ENCODE results near the gene CLEC2L. TPM values are rescaled to one million over a fixed set of nuclear protein-coding genes. Genes with fewer than 3 reads are reported as not detected.
"Not testable (repeated sequence)": the region's sequence is repeated elsewhere in the genome, so short reads cannot be mapped to it uniquely, and the experiment has no call there.

CLEC2L gene
- total RNA-seq, 1 experiment from 2014 or later, result not detected

DNA sequence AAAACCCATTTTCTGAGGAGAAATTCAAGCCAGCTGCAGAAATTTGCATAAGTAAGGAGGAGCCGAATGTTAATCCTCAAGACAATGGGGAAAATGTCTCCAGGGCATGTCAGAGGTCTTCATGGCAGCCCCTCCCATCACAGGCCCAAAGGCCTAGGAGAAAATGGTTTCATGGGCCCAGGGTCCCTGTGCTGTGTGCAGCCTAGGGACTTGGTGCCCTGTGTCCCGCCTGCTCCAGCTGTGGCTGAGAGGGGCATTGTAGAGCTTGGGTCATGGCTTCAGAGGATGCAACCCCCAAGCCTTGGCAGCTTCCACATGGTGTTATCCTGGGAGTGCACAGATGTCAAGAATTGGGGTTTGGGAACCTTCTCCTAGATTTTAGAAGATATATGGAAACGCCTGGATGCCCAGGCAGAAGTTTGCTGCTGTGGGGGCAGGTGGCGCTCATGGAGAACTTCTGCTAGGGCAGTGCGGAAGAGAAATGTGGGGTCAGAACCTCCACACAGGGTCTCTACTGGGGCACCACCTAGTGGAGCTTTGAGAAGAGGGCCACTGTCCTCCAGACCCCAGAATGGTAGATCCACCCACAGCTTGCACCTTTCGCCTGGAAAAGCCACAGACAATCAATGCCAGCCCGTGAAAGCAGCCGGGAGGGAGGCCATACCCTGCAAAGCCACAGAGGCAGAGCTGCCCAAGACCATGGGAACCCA is 30.7 kb downstream of the CLEC2L start:
- DNase-seq (ENCODE audit: low read depth), result not testable (repeated sequence)

DNA sequence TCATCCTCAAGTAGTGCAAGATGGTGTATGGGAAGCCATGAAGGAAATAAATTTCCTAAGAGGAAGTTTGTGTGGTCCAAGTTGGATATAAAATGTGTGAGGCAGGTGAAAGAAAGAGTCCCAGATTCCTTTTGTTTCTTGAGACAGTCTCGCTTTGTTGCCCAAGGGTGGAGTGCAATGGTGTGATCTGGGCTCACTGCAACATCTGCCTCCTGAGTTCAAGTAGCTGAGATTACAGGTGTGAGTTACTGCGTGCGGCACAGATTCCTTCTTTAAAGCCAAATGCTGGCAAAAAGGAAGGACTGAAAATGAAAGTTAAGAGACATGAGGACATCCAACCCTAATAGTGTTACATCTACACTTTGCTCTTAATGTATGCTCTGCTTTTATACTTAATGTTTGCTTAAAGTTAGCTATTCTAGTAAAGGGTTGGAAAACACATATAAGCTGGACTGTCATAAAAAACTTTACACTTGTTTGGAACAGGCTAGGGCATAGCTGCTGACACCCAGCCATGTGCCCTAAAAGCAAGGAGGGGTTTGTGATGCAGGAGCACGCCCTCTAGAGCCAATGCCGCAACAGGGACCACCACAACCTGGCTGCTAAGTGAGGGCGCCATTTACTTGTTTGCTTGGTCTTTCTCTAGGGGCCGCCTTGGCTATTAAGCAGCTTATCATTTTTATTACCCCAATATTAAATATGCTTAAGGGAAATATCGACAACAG is 34.5 kb downstream of the CLEC2L start:
- no peak for DNase-seq (ENCODE audit: low read depth)

DNA sequence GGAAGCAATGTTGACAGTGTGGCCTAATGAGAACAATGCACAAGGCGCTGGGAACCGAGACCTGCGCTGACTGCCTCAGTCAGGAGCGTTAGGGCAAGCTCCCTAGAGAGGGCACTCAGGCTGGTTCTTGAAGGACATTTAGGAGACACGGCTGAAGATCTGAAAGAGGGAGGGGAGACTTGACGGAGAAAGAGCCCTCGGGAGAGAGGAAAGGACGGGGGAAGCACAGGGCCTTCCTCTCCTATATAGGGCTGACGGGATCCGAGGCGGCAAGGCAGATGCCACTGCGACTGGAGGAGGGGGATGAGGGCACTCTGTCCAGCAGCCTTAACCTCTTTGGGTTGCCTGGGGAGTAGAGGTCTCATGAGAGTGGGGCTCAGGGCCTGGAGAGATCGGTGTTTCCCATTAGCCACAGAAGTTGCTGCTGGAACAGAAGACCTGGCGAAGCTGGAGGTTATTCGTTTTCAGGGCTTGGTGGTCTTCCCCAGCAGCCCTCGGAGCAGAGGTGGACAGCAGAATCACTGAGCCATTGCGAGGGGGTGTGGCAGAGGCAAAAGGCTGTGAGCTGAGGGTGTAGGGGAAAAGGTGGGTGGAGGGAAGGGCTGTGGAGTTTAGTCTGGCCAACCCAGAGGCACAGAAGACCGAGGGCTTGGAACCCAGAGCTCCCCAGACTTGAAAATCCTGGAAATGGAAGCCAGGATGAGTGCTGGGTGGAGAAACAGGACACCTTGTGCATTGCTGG is 36.0 kb downstream of the CLEC2L start:
- no peak for DNase-seq (ENCODE audit: low read depth)

DNA sequence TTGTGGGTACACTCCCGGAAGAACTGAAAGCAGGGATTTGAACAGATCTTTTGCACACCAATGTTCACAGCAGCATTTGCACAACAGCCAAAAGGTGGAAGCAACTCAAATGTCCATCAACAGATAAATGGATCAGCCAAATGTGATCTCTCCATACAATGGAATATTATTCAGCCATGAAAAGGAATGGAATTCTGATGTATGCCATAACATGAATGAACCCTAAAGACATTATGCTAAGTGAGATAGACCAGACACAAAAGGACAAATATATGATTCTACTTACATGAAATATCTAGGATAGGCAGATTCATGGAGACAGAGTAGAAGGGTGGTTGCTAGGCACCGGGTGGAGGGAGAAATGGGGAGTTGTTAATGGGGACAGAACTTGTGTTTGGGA is 36.7 kb downstream of the CLEC2L start:
- DNase-seq (ENCODE audit: low read depth), result no peak

DNA sequence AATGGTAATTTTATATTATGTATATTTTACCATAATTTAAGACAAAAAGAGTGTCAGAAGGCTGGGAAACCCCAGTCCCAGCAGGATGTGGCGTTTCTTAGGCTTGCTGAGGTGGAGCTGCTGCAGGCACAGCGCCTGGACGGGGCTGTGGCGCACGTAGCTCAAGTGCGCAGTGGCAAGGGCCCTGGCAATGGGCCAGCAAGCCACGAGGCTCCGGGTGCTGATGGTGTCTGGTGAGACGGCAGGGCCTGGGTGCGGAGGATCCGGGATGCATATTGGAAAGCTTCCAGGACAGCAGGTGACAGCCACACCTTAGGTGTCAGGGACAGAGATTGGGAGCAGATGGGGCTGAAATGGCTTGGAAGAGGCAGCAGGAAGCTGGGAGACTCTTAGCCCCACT is 37.2 kb downstream of the CLEC2L start:
- no peak for DNase-seq (ENCODE audit: low read depth)

DNA sequence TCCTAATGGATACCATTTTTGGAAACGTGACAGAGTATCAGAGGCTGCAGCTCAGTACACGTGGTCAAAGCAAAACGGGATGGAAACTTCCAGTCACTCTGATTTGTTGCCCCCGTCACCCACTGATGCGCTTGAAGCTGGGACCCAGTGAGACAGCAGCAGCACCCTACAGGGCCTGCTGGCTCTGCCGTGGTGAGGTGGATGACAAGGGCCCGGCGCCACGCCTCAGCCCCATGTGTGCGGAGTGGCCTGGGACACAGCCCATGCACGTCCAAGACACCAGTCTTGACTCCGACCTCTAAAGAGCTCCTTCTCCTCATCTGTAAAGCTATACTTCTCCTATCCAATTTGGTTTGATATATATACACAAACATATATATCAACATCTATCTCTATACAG is 39.0 kb downstream of the CLEC2L start:
- DNase-seq (ENCODE audit: low read depth), result no peak

DNA sequence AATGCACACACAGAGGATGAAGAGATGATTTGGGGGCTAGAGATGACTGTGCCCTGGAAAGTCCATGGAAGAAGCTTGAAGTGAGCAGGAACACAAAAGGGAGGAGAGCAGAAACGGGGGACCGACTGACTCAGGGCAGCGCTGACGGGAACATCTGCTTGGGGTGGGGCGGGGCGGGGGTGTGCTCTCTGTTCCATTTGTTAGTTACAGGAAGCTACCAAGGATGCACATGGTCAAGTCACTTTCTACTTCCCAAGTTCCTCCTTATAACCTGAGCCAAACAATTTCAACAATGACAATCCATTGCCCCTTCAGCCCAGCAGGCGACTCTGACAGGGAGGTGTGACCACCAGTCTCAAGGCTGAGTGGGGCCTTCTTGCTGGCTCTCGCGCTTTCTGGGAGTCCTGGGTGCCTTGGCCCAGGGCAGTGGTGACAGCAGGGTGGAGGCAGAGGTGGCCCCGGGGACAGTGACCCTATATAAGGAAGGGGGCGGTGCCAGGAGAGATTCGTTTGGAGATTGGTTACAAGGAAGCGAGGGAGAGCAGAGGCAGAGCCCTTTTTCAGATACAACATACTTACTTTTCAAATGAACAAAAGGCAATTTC is 39.6 kb downstream of the CLEC2L start:
- DNase-seq (ENCODE audit: low read depth), result no peak

DNA sequence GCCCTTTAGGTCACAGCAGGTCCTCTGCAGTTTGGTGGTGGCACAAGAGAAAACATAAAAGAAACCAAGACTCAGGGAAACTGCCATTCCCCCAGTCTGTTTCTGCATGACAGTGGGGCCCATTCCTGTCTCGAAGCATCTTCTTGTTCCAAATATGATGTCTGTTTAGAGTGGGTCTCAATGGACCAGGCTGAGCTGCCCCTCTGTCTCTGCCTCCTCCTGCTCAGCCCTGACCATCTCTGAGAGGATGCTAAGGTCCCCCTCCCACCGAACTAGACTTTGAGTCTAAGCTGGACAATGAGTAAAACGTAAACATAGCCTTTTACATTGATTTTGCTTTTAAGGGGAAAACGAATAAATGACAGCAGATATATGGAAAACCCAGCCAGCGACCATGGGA is 40.4 kb downstream of the CLEC2L start:
- DNase-seq (ENCODE audit: low read depth), result no peak

DNA sequence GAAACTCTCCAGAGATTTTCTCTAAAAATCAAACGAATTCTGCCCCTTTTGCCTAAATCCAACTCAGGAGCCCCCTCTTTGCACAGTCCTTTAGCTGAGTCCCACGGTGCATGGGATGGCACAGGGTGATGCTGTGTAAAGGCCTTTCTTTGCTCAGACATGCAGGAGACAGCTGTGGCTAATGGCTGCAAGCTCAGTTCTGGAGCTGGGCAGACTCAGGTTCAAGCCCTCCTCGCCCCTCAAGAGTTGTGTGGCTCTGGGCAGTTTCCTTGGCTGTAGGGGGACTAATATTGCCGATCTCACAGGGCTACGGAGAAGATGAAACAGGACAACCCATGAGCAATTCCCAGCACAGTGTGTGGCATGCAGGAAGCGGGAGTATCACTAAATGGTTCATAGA is 42.6 kb downstream of the CLEC2L start:
- no peak for DNase-seq (ENCODE audit: low read depth)

DNA sequence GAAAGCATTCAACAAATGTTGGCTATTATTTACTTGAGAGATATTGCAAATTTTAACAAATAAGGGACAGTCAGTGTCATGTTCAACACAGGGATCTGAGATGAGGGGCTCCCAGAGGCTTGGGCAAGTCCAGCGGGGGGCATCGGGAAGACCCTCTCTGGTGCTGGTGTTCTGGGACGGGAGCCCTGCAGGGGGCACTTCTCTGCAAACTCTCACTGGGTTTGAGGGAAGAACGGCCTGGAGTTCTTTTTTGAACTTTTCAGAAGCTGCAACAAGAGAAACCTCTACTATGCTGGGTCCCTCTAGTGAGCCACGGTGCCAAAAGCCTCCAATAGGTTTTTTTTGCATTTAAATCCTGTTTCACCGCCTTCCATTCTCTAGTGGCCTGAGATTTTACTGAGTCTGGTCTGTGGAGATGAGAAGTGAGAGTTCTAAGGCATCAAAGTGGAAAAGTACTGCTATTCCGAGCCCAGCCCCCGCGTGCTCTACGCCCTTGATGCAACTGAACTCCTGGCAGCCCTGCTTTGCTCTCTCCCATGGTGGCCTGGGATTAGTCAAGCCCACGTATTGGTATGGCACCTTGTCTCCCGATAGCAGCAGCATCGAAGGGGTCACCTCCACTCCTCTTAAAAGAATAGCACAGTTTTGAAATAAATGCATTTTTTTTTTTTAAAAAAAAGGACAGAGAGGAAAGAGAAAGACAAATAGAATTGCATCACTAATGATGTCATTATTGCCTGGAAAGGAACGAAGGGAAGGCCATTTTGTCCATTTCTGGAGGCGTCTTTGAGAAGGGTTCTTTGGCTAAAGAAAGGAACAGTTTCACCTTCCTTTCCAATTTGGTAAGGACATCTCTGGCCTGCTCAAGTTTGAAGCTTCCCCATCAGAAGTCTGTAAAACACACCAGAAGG is 43.5 kb downstream of the CLEC2L start:
- no peak for DNase-seq (ENCODE audit: low read depth)

DNA sequence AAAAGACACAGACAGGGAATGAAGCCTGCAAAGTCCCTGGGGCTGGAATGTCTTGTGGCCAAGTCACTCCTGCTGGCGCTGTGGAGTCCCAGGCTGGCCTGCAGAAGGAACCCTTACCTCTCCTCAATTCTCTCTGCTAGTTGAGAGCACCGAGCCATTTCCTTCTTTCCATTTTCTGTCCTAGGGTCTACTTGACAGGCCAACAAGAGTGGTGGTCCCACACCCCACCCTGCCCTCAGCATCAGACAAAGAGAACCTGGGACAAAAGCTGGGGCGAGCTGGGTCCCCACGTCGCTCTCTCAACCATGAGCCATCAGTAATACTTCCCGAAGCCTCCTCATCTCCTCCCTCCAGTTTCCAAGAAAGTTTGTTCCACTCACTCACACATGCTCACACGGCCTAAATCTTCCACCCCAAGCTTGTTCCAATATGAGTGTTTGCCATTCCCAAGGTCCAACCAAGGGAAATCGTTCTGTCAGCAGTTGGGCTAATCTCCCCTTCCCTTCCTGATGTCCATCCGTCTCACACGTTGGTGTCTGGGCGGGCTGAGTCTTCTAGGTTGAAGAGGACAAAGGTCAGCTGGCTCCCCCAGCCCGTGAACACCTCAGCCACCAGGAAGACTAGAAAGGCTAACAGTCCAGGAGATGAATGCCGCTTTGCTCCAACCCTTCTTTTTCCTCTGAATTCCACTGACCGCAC is 44.3 kb downstream of the CLEC2L start:
- DNase-seq (ENCODE audit: low read depth), result no peak

DNA sequence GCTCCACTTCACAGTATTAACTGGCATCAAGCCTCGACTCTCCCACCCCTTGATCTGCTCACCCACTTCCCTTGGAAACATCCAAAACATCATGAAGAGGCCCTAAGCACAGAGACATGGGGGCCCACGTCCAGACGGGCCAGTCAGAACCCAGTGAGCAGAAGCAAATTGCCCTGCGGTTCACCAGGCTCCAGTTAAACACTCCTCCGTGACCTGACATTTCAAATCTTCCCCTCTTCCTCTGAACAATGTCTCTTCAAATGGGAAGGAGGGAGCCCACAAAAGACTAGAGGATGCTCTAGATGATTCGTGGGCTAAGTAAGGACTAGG is 44.8 kb downstream of the CLEC2L start:
- no peak for DNase-seq (ENCODE audit: low read depth)

DNA sequence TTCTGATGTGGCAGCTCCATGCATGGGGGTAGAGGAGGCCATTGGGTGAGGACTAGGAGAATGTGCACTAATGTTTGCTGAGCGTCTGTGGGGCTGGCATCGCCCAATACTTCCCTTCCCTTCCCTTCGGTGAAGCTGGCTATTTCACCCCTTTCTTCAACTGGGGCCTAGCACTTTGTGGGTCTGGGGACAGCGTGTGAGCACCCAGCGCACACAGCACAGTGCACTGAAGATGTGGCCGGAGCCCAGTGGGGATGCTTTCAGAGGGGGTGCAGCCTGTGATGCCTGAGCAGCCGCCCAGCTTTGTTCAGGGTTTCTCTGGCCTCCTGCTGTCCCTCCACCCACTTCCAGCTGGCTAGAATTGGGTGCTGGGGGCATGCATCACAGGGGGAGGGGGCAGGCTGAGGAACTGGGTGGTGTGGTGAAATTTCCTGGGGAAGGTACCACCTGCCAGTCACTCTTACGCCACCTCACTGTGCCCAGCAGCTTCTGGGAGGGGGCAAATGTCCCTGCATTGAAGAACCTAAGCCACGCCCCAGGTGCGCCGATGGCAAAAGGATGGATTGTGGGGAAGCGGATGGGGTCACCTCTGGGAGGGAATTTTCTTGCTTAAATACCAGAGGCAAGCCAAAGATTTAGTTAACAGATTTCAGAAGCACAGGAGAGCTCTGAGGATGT is 45.5 kb downstream of the CLEC2L start:
- no peak for DNase-seq (ENCODE audit: low read depth)

DNA sequence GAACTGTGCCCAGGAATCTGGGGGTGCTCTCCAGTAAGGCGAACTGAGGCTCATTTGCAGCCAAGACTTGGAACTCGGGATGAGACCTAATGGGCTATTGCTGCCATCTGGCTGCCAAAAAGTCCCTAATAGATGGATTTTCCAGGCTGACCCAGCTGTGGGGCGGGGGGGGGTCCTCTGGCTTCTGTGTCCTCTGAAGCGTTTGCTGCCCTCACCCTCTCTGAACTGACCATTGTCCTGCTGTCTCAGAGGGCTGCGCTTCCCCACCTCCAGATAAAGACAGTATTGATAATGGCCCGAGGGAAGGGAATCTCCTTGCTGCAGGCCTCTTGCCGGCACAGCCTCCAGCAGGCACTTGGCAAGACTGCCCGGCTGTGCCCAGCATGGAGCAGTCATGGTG is 46.6 kb downstream of the CLEC2L start:
- no peak for DNase-seq (ENCODE audit: low read depth)

DNA sequence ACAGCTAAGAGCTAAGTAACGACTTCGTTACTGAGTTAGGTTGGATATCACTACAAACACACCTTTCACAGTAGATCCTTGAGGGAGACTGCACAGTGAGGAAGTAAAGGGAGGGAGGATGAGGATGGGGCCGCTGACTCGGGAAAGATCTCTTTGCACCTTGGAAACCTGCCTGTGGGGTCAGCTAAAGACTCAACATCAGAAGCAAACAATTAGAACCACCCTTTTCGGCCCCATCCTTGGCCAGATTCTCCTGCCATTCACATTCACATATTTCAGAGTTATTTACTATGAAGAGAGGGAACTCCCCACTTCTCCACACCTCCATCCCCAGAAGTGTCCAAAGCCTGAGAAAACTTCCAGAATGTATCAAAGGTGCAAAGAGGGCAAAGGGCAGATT is 47.1 kb downstream of the CLEC2L start:
- no peak for DNase-seq (ENCODE audit: low read depth)

DNA sequence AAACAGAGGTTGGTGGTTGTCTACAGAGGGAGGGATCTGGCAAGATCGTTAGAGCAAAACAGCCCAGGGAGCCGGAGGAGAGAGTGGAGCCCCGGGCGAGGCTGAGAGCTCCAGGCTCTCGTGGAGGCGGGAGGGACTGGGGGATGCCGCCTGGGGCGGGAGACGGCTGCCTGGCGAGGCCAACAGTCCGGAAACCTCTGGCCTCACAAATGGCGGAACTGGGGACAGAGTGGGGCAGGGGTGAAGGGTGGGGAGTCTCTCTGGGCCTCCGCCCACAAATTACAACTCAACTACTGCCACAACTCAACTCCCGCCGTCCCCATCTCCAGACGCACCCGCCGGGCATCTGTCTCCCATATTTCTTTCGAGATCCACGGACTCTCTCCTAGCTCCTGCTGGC is 47.7 kb downstream of the CLEC2L start:
- DNase-seq (ENCODE audit: low read depth), result no peak

DNA sequence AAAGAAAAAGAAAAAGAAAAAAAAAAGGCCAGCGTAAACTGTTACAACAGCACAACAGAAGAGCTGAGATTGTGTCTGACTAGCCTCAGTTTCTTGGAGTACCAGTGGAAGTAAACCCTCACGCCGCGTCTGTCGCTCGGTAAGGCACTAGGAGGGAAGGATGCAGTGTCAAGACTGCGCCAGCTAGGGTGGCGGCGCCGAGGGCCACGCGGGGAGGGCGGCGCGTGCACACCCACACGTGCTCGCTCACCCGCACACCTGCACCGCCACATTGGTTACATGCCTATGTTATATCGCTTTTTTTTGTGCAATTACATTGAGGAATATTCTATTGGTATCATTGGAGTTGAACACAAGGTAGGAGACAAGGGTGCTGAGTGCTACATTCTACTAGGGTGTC is 48.2 kb downstream of the CLEC2L start:
- no peak for DNase-seq (ENCODE audit: low read depth)

DNA sequence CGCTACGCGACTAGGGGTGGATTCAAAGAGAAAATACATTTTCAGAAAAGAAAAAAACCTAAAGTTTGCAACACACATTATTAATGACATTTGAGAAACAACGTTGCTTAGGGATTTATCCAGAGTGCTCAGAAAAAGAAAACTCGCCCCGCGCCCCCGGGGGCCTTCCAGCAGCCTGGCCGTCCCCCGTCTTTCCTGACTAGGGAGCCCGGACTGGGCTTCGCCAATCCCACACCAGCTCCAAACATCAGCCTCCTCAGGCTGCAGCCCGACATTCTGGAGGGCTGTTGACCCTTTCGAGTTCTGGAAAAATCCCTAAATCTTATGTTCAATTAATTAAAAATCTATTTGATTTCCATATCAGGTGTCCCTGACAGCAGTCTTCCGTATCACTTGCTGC is 48.6 kb downstream of the CLEC2L start:
- no peak for DNase-seq (ENCODE audit: low read depth)

DNA sequence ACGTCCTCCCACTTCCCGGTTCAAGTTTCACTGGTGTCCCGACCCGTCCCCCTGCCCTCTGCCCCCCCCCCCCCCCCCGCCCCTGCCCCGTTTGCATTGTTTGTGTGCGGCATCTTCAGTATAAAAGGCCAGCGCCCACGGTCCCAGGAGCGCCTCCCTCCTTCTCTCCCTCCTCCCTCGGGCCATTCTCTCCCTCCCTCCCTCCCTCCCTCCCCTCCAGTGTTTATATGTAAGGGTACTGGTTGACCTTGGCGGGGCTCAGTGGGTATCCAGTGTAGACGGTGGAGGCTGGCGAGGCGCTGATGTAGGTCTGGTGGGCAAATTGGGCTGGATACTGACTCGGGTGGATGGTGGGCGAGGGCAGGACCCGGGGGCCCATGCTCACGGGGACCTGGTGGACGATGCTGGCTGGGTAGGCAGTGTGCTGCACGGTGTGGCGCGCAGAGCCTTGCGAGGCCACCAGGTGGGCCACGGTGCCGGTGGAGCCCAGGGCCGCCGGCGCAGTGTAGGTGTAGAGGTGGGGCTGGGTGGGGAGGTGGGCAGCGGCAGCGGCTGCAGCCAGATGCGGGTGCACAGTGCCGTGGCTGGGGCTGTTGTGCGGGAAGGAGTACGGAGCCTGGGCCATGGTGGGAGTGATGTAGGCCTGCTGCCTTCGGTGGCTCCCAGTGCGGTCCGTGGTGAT is 49.4 kb downstream of the CLEC2L start:
- DNase-seq (ENCODE audit: low read depth), result no peak
